ENCODE results near the gene GRWD1. TPM values are rescaled to one million over a fixed set of nuclear protein-coding genes. Genes with fewer than 3 reads are reported as not detected.

The GRWD1 gene
- total RNA-seq, 1 donor from 2014 or later, result 25.8 TPM

- Histone ChIP-seq H3K27me3 (ENCODE audit: low read depth) (no peaks in the 10 kb centered on the region), H3K36me3 (peaks cover 77% of the 10 kb centered on the region), H3K9me3 (no peaks in the 10 kb centered on the region), H3K27ac (no peak overlapping the region), H3K4me1 (no peaks in the 10 kb centered on the region), H3K4me3 (no peak overlapping the region)
- no peak for TF ChIP-seq CTCF (IDR thresholded peaks at IDR 0.05)
- intact Hi-C loops (cut with DNase I), result no loop called here
- ATAC-seq, result no peak
- DNase-seq, result no peak
Observed at GRCh38 chr19:48454150-48454730, 8.5 kb downstream of the GRWD1 start.

GRCh38 chr19:48455171-48455907, 9.6 kb downstream of the GRWD1 start, which contains the start of gene KCNJ14:
Gene KCNJ14 (plus strand): TSS chr19:48455574. CDS start chr19:48461725, 6,151 bp downstream.
- Histone ChIP-seq H3K9me3 (no peaks in the 10 kb centered on the region), H3K36me3 (peaks cover 66% of the 10 kb centered on the region)

GRCh38 chr19:48455908-48456562, 10.3 kb downstream of the GRWD1 start:
- Histone ChIP-seq H3K36me3 (peaks cover 59% of the 10 kb centered on the region), H3K4me3 (no peak overlapping the region), H3K27ac (no peak overlapping the region), H3K27me3 (ENCODE audit: low read depth) (no peaks in the 10 kb centered on the region), H3K9me3 (no peaks in the 10 kb centered on the region), H3K4me1 (no peaks in the 10 kb centered on the region)
- ATAC-seq (peak in 1 of 2 donors; percentile 7), DNase-seq (peak; percentile 43)
- TF ChIP-seq CTCF (IDR thresholded peaks at IDR 0.05), result no peak
- intact Hi-C loops (cut with DNase I), result no loop called here

More at GRCh38 chr19:48455171-48455907, 9.6 kb downstream of the GRWD1 start, which contains the start of gene KCNJ14:
- ATAC-seq (no peak), DNase-seq (peak; percentile 28)
- H3K4me1 ChIP-seq, result no peaks in the 10 kb centered on the region
- TF ChIP-seq CTCF (IDR thresholded peaks at IDR 0.05), result no peak
- intact Hi-C loops (cut with DNase I), result no loop called here
- H3K27ac ChIP-seq, result no peak within 1 kb of the TSS
- no peak within 1 kb of the TSS for H3K4me3 ChIP-seq
- no peaks in the 10 kb centered on the region for H3K27me3 ChIP-seq (ENCODE audit: low read depth)

GRCh38 chr19:48456864-48457263, 11.1 kb downstream of the GRWD1 start:
- no peaks in the 10 kb centered on the region for H3K9me3 ChIP-seq
- H3K4me3 ChIP-seq, result no peak overlapping the region
- DNase-seq, result no peak
- TF ChIP-seq CTCF (IDR thresholded peaks at IDR 0.05), result no peak
- H3K27ac ChIP-seq, result no peak overlapping the region
- ATAC-seq, result no peak
- H3K27me3 ChIP-seq (ENCODE audit: low read depth), result no peaks in the 10 kb centered on the region
- intact Hi-C loops (cut with DNase I), result no loop called here
- H3K36me3 ChIP-seq, result peaks cover 51% of the 10 kb centered on the region
- no peaks in the 10 kb centered on the region for H3K4me1 ChIP-seq

DNA sequence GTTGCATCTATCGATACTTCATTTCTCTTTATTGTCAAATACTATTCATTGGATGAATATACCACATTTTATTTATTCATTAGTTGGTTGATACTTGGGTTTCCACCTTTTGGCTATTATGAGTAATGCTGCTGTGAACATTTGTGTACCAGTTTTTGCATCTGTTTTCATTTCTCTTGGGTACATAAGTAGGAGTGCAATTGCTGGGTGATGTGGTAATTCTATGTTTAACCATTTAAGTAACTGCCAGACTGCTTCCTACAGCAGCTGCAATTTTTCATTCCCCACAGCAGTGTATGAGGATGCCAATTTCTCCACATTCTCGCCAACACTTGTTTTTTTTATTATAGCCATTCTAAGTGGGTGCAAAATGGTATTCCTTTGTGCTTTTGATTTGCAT, 12.2 kb downstream of the GRWD1 start:
- peaks cover 39% of the 10 kb centered on the region for H3K36me3 ChIP-seq
- H3K27ac ChIP-seq, result no peak overlapping the region
- H3K27me3 ChIP-seq (ENCODE audit: low read depth), result no peaks in the 10 kb centered on the region
- no peak for DNase-seq
- no peaks in the 10 kb centered on the region for H3K4me1 ChIP-seq
- H3K9me3 ChIP-seq, result no peaks in the 10 kb centered on the region
- no peak for TF ChIP-seq CTCF (IDR thresholded peaks at IDR 0.05)
- intact Hi-C loops (cut with DNase I), result no loop called here
- H3K4me3 ChIP-seq, result no peak overlapping the region
- ATAC-seq, result no peak

All from lower lobe of right lung (tissue), 2 donors.